ENCODE measurements around the gene ZDHHC3.

ZDHHC3 gene

GRCh38 chr3:45017821-45018220 lies 41.8 kb upstream of the ZDHHC3 start:
- no peak overlapping the region for H3K18ac ChIP-seq (ENCODE audit: low read length)

DNA sequence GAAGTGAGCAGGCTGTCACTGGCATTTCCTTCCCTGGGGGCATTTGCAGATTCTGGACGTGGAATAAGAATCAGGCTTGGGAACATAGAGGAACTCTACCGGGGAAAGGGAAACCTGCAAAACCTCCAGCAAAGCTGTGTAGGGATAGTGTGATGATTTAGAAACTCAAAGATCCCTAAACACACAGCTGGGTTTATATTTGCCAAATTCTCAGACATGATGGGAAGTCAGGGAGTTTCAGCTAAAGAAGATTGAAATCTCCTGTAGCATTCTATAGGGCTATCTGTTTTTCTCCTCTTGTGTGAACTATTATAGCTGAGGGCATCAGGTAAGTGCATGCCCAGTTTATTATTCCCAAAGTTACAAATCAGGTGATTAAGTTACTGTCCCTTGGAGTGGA lies 40.9 kb upstream of the ZDHHC3 start:
- H3K4me1 ChIP-seq (ENCODE audit: control insufficient read depth, low read depth, low read length), result no peaks in the 10 kb centered on the region
- no peak overlapping the region for H3K27ac ChIP-seq (ENCODE audit: low read depth, low read length)
- no peaks in the 10 kb centered on the region for H3K79me1 ChIP-seq (ENCODE audit: low read length)
- H2BK15ac ChIP-seq (replicated peaks; ENCODE audit: low read depth), result no peak overlapping the region
- DNase-seq, result no peak
- no peaks in the 10 kb centered on the region for H3K36me3 ChIP-seq (ENCODE audit: control insufficient read depth, insufficient read depth, low read length)
- no CpG with 5 or more reads among the region's 2 CpGs for WGBS (ENCODE audit: extremely low coverage, insufficient coverage, low lambda C conversion rate)
- H3K56ac ChIP-seq (ENCODE audit: low read length), result no peak overlapping the region
- H3K27me3 ChIP-seq (ENCODE audit: insufficient read depth, low read length, poor library complexity), result no peaks in the 10 kb centered on the region
- no peaks in the 10 kb centered on the region for H3K79me2 ChIP-seq (ENCODE audit: control insufficient read depth, insufficient read depth, low read length)
- no peak overlapping the region for H3K9ac ChIP-seq (ENCODE audit: low read length)
- no peak overlapping the region for H4K5ac ChIP-seq (ENCODE audit: low read length)
- no peak overlapping the region for H3K4ac ChIP-seq (ENCODE audit: low read depth, low read length)
- H3K18ac ChIP-seq (ENCODE audit: low read length), result no peak overlapping the region
- no peak overlapping the region for H2BK120ac ChIP-seq (ENCODE audit: low read depth, low read length)
- no peak overlapping the region for H3K4me2 ChIP-seq (ENCODE audit: low read length)
- H3K4me3 ChIP-seq (ENCODE audit: low read length), result no peak overlapping the region
- no peak overlapping the region for H2BK5ac ChIP-seq (ENCODE audit: low read length)
- H4K8ac ChIP-seq (ENCODE audit: low read depth, low read length), result no peak overlapping the region
- no peak overlapping the region for H2AK5ac ChIP-seq (ENCODE audit: low read length)
- no peak overlapping the region for H3K23ac ChIP-seq (ENCODE audit: low read length)

More at GRCh38 chr3:45017821-45018220, 41.8 kb upstream of the ZDHHC3 start:
- H2BK15ac ChIP-seq (replicated peaks; ENCODE audit: low read depth), result no peak overlapping the region
- H3K23ac ChIP-seq (ENCODE audit: low read length), result no peak overlapping the region
- H4K8ac ChIP-seq (ENCODE audit: low read depth, low read length), result no peak overlapping the region
- no peaks in the 10 kb centered on the region for H3K36me3 ChIP-seq (ENCODE audit: control insufficient read depth, insufficient read depth, low read length)
- no peaks in the 10 kb centered on the region for H3K79me2 ChIP-seq (ENCODE audit: control insufficient read depth, insufficient read depth, low read length)
- no CpG with 5 or more reads among the region's 5 CpGs for WGBS (ENCODE audit: extremely low coverage, insufficient coverage, low lambda C conversion rate)
- no peak overlapping the region for H2BK5ac ChIP-seq (ENCODE audit: low read length)
- peaks cover 4% of the 10 kb centered on the region for H3K4me1 ChIP-seq (ENCODE audit: control insufficient read depth, low read depth, low read length)
- no peak overlapping the region for H4K5ac ChIP-seq (ENCODE audit: low read length)
- no peak for DNase-seq
- H2AK5ac ChIP-seq (ENCODE audit: low read length), result no peak overlapping the region
- H3K27me3 ChIP-seq (ENCODE audit: insufficient read depth, low read length, poor library complexity), result no peaks in the 10 kb centered on the region
- no peak overlapping the region for H2BK120ac ChIP-seq (ENCODE audit: low read depth, low read length)
- no peak overlapping the region for H3K4me2 ChIP-seq (ENCODE audit: low read length)
- no peaks in the 10 kb centered on the region for H3K79me1 ChIP-seq (ENCODE audit: low read length)
- no peak overlapping the region for H3K4me3 ChIP-seq (ENCODE audit: low read length)
- no peak overlapping the region for H3K56ac ChIP-seq (ENCODE audit: low read length)
- no peak overlapping the region for H3K4ac ChIP-seq (ENCODE audit: low read depth, low read length)
- no peak overlapping the region for H3K9ac ChIP-seq (ENCODE audit: low read length)
- H3K27ac ChIP-seq (ENCODE audit: low read depth, low read length), result no peak overlapping the region

DNA sequence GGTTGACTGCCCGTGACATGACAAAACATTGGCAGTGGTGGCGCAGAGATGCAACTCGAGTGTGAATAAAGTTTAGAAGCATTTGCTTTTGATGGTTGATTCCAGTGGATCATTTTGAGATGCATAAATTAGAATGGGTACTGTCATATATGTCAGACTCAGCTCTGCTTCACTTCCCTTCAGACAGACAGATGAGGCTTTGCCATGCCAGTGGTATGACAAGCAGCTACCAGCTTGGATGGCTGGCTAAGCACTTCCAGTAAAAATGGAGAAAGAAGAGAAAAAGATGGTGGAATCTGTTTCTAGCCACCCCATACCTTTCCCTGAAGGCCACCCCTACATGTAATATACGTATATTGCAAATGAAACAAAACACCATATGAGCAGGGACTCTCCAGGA lies 36.6 kb upstream of the ZDHHC3 start:
- Histone ChIP-seq H3K27ac (ENCODE audit: low read depth, low read length) (no peak overlapping the region), H3K4me3 (ENCODE audit: low read length) (no peak overlapping the region), H2BK15ac (replicated peaks; ENCODE audit: low read depth) (no peak overlapping the region), H3K79me2 (ENCODE audit: control insufficient read depth, insufficient read depth, low read length) (no peaks in the 10 kb centered on the region), H3K79me1 (ENCODE audit: low read length) (no peaks in the 10 kb centered on the region), H3K56ac (ENCODE audit: low read length) (no peak overlapping the region), H2BK5ac (ENCODE audit: low read length) (no peak overlapping the region), H2AK5ac (ENCODE audit: low read length) (no peak overlapping the region), H4K8ac (ENCODE audit: low read depth, low read length) (no peak overlapping the region), H3K4me1 (ENCODE audit: control insufficient read depth, low read depth, low read length) (no peaks in the 10 kb centered on the region), H3K4ac (ENCODE audit: low read depth, low read length) (no peak overlapping the region), H3K9ac (ENCODE audit: low read length) (no peak overlapping the region), H3K23ac (ENCODE audit: low read length) (no peak overlapping the region), H3K18ac (ENCODE audit: low read length) (no peak overlapping the region), H4K5ac (ENCODE audit: low read length) (no peak overlapping the region), H2BK120ac (ENCODE audit: low read depth, low read length) (no peak overlapping the region), H3K36me3 (ENCODE audit: control insufficient read depth, insufficient read depth, low read length) (peaks cover 3% of the 10 kb centered on the region), H3K27me3 (ENCODE audit: insufficient read depth, low read length, poor library complexity) (no peaks in the 10 kb centered on the region), H3K4me2 (ENCODE audit: low read length) (no peak overlapping the region)
- DNase-seq, result no peak
- WGBS (ENCODE audit: extremely low coverage, insufficient coverage, low lambda C conversion rate), result no CpG with 5 or more reads among the region's 4 CpGs

DNA sequence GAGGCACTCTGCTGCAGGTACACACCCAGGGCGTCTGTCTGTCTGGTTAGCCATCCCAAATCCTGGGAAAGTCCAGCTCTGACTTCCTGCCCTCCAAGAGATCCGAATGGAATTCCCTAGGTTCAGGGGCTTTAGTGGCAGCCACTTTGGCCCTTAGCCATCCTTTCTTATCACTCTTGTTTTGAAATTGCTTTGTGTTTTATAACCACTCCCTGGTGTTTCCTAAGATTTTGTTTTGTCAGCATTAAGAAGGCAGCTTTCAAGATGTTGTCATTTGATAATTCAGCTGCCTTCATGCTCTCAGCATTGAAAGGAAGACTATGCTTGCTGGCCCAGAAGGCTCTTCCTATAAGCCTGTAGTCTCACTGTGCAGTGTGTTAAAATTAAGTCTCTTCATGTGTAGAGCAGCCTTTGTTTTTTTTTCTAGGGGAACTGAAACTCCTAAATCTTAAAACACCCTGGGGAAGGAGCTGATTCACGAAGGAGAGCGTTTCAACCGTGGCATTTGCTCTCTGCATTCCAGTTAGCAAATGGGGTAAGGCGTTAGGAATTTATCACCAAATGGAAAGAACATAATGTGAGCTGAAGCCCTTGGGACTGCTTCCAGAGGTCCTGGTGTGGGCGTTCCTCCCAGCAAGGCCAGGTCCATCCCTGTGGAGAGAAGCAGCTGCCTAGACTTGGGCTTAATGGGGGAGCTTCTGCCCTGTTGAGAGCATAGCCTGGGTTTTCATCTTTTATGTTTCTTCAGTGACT lies 36.0 kb upstream of the ZDHHC3 start:
- Histone ChIP-seq H2BK15ac (replicated peaks; ENCODE audit: low read depth) (no peak overlapping the region), H4K5ac (ENCODE audit: low read length) (no peak overlapping the region), H3K23ac (ENCODE audit: low read length) (no peak overlapping the region), H4K8ac (ENCODE audit: low read depth, low read length) (no peak overlapping the region), H3K79me1 (ENCODE audit: low read length) (no peaks in the 10 kb centered on the region), H3K4me3 (ENCODE audit: low read length) (no peak overlapping the region), H3K4me1 (ENCODE audit: control insufficient read depth, low read depth, low read length) (no peaks in the 10 kb centered on the region), H3K27ac (ENCODE audit: low read depth, low read length) (peak overlapping the region; percentile 26), H2AK5ac (ENCODE audit: low read length) (no peak overlapping the region), H2BK120ac (ENCODE audit: low read depth, low read length) (no peak overlapping the region), H3K18ac (ENCODE audit: low read length) (no peak overlapping the region), H2BK5ac (ENCODE audit: low read length) (no peak overlapping the region), H3K27me3 (ENCODE audit: insufficient read depth, low read length, poor library complexity) (no peaks in the 10 kb centered on the region), H3K79me2 (ENCODE audit: control insufficient read depth, insufficient read depth, low read length) (no peaks in the 10 kb centered on the region), H3K4me2 (ENCODE audit: low read length) (no peak overlapping the region), H3K9ac (ENCODE audit: low read length) (no peak overlapping the region), H3K36me3 (ENCODE audit: control insufficient read depth, insufficient read depth, low read length) (peaks cover 5% of the 10 kb centered on the region), H3K4ac (ENCODE audit: low read depth, low read length) (no peak overlapping the region), H3K56ac (ENCODE audit: low read length) (no peak overlapping the region)
- WGBS (ENCODE audit: extremely low coverage, insufficient coverage, low lambda C conversion rate), result no CpG with 5 or more reads among the region's 7 CpGs
- DNase-seq, result peak; percentile 91

DNA sequence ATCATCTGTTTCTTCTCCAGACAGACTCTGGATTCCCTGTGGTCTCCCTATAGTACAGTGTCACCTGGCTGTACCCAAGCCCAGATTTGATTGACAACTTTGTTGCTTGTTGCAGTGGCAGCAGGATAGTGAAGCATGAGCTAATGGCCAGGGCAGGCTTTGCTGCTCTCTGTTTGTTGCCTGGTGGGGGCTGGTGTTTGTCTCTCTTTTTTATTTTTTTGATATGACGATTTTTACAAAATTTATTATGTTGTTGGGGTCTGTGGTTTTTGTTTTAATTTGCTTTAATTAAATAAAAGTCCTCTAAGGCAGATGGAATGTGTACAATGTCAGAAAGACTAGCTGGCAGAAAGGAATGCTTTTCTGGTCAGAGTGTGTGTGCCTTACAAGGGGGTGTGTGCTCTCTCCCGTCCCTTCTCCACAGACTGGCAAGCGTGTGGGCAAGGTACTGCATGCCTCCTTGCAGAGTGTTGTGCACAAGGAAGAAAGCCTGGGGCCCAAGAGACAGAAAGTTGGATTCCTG lies 34.9 kb upstream of the ZDHHC3 start:
- Histone ChIP-seq H3K56ac (ENCODE audit: low read length) (no peak overlapping the region), H3K18ac (ENCODE audit: low read length) (no peak overlapping the region), H3K4ac (ENCODE audit: low read depth, low read length) (no peak overlapping the region), H3K79me2 (ENCODE audit: control insufficient read depth, insufficient read depth, low read length) (no peaks in the 10 kb centered on the region), H4K5ac (ENCODE audit: low read length) (no peak overlapping the region), H3K4me2 (ENCODE audit: low read length) (no peak overlapping the region), H3K23ac (ENCODE audit: low read length) (no peak overlapping the region), H3K36me3 (ENCODE audit: control insufficient read depth, insufficient read depth, low read length) (peaks cover 6% of the 10 kb centered on the region), H2BK120ac (ENCODE audit: low read depth, low read length) (no peak overlapping the region), H3K27ac (ENCODE audit: low read depth, low read length) (no peak overlapping the region), H3K4me3 (ENCODE audit: low read length) (no peak overlapping the region), H4K8ac (ENCODE audit: low read depth, low read length) (no peak overlapping the region), H3K27me3 (ENCODE audit: insufficient read depth, low read length, poor library complexity) (no peaks in the 10 kb centered on the region), H3K79me1 (ENCODE audit: low read length) (no peaks in the 10 kb centered on the region), H2AK5ac (ENCODE audit: low read length) (no peak overlapping the region), H3K4me1 (ENCODE audit: control insufficient read depth, low read depth, low read length) (no peaks in the 10 kb centered on the region), H2BK5ac (ENCODE audit: low read length) (no peak overlapping the region), H3K9ac (ENCODE audit: low read length) (no peak overlapping the region), H2BK15ac (replicated peaks; ENCODE audit: low read depth) (no peak overlapping the region)
- DNase-seq, result no peak
- WGBS (ENCODE audit: extremely low coverage, insufficient coverage, low lambda C conversion rate), result no CpG with 5 or more reads among the region's 3 CpGs

GRCh38 chr3:45009868-45010267 lies 33.9 kb upstream of the ZDHHC3 start:
- H4K5ac ChIP-seq (ENCODE audit: low read length), result no peak overlapping the region
- no peak overlapping the region for H3K27ac ChIP-seq (ENCODE audit: low read depth, low read length)
- no peak overlapping the region for H3K4ac ChIP-seq (ENCODE audit: low read depth, low read length)
- no peak overlapping the region for H3K56ac ChIP-seq (ENCODE audit: low read length)
- no peak overlapping the region for H4K8ac ChIP-seq (ENCODE audit: low read depth, low read length)
- no peak overlapping the region for H3K4me3 ChIP-seq (ENCODE audit: low read length)
- no peaks in the 10 kb centered on the region for H3K79me1 ChIP-seq (ENCODE audit: low read length)
- no peaks in the 10 kb centered on the region for H3K27me3 ChIP-seq (ENCODE audit: insufficient read depth, low read length, poor library complexity)
- H3K79me2 ChIP-seq (ENCODE audit: control insufficient read depth, insufficient read depth, low read length), result no peaks in the 10 kb centered on the region
- H3K4me2 ChIP-seq (ENCODE audit: low read length), result no peak overlapping the region
- H2BK120ac ChIP-seq (ENCODE audit: low read depth, low read length), result no peak overlapping the region
- H3K18ac ChIP-seq (ENCODE audit: low read length), result no peak overlapping the region
- no peak overlapping the region for H2BK15ac ChIP-seq (replicated peaks; ENCODE audit: low read depth)
- H3K23ac ChIP-seq (ENCODE audit: low read length), result no peak overlapping the region
- H3K9ac ChIP-seq (ENCODE audit: low read length), result no peak overlapping the region
- H3K4me1 ChIP-seq (ENCODE audit: control insufficient read depth, low read depth, low read length), result no peaks in the 10 kb centered on the region
- no CpG with 5 or more reads among the region's 1 CpG for WGBS (ENCODE audit: extremely low coverage, insufficient coverage, low lambda C conversion rate)
- peaks cover 8% of the 10 kb centered on the region for H3K36me3 ChIP-seq (ENCODE audit: control insufficient read depth, insufficient read depth, low read length)
- no peak overlapping the region for H2AK5ac ChIP-seq (ENCODE audit: low read length)
- H2BK5ac ChIP-seq (ENCODE audit: low read length), result no peak overlapping the region
- peak; percentile 32 for DNase-seq

All from mesendoderm (in vitro differentiated cells).